SK-N-SH treated with all-trans-retinoic acid at 6 μM for 48 hours (cell line): Measurements from ENCODE around the gene PCSK5.

Experiments
- BACH2 ChIP-seq: fragments of 250-450 bp; sonication (Bioruptor Pico); IDR thresholded peaks from 2 replicates; pipeline ENCODE4 v1.9.0; 2021; ENCODE audit warnings: mild to moderate bottlenecking, borderline replicate concordance
- CSRNP3 ChIP-seq: fragments of 250-450 bp; sonication (Bioruptor Pico); IDR thresholded peaks from 2 replicates; pipeline ENCODE4 v1.5.1; 2021; ENCODE audit warnings: mild to moderate bottlenecking, moderate library complexity
- PATZ1 ChIP-seq: fragments of 250-450 bp; sonication (Bioruptor Pico); IDR thresholded peaks from 2 replicates; pipeline ENCODE4 v1.8.0; 2020; ENCODE audit warnings: mild to moderate bottlenecking, moderate library complexity, borderline replicate concordance
- POU6F1 ChIP-seq: fragments of 250-450 bp; sonication (Bioruptor Pico); IDR thresholded peaks from 2 replicates; pipeline ENCODE4 v1.8.0; 2021; ENCODE audit warnings: low read depth, mild to moderate bottlenecking, moderate library complexity, borderline replicate concordance
- RARB ChIP-seq: fragments of 250-450 bp; sonication (Bioruptor Pico); IDR thresholded peaks from 2 replicates; pipeline ENCODE4 v1.8.0; 2021; ENCODE audit warnings: mild to moderate bottlenecking, moderate library complexity
- SNAI2 ChIP-seq: fragments of 250-450 bp; sonication (Bioruptor Pico); IDR thresholded peaks from 2 replicates; pipeline ENCODE4 v1.5.0; 2020; ENCODE audit warnings: mild to moderate bottlenecking, moderate library complexity
- TCF4 ChIP-seq: fragments of 250-450 bp; sonication (Bioruptor Pico); IDR thresholded peaks from 2 replicates; pipeline ENCODE4 v1.8.0; 2021; ENCODE audit warnings: mild to moderate bottlenecking, moderate library complexity, borderline replicate concordance
- TSHZ2 ChIP-seq: fragments of 250-450 bp; sonication (Bioruptor Pico); IDR thresholded peaks from 2 replicates; pipeline ENCODE4 v1.5.0; 2020; ENCODE audit warnings: mild to moderate bottlenecking, moderate library complexity
- ZFP3 ChIP-seq: fragments of 250-450 bp; sonication (Bioruptor Pico); IDR thresholded peaks from 2 replicates; pipeline ENCODE4 v1.5.0; 2020; ENCODE audit warnings: mild to moderate bottlenecking, moderate library complexity
- ZFP30 ChIP-seq: fragments of 450-650 bp; formaldehyde crosslinking; IDR thresholded peaks from 2 replicates; pipeline ENCODE4 v1.5.0; 2022; ENCODE audit warnings: mild to moderate bottlenecking, moderate library complexity
- ZNF8 ChIP-seq: fragments of 450-650 bp; formaldehyde crosslinking; IDR thresholded peaks from 2 replicates; pipeline ENCODE4 v1.5.0; 2020; ENCODE audit warnings: mild to moderate bottlenecking, moderate library complexity

GRCh38 chr9:76107482-76107881 is 217.0 kb downstream of the PCSK5 start:
- TF ChIP-seq BACH2 (no peak), PATZ1 (no peak), ZFP30 (CRISPR knock-in tag) (no peak), RARB (CRISPR knock-in tag) (no peak), ZNF8 (no peak), ZFP3 (CRISPR knock-in tag) (no peak), TCF4 (CRISPR knock-in tag) (no peak), CSRNP3 (CRISPR knock-in tag) (no peak), SNAI2 (CRISPR knock-in tag) (no peak), TSHZ2 (CRISPR knock-in tag) (no peak), POU6F1 (CRISPR knock-in tag) (no peak)
